Neuronal stem cell (in vitro differentiated cells): Measurements from ENCODE around the gene TSPAN9.

Experiments used
- DNase-seq: peaks from one replicate; pipeline ENCODE4 v3.0.0-alpha.2; 2013; ENCODE audit warnings: low spot score
- H2AFZ ChIP-seq: one replicate; pipeline ENCODE4 v1.6.1; 2013; ENCODE audit warnings: mild to moderate bottlenecking, low read length, inconsistent platforms
- H2AK5ac ChIP-seq: 2 replicates; pipeline ENCODE4 v1.6.1; 2013; ENCODE audit warnings: low read depth, mild to moderate bottlenecking, inconsistent platforms, low read length, moderate library complexity, mixed read lengths
- H2BK120ac ChIP-seq: 2 replicates; pipeline ENCODE4 v1.6.1; 2013; ENCODE audit warnings: low read depth, mild to moderate bottlenecking, inconsistent platforms, low read length, moderate library complexity, mixed read lengths
- H2BK12ac ChIP-seq: one replicate; pipeline ENCODE4 v1.6.1; 2013; ENCODE audit warnings: low read length, inconsistent platforms
- H2BK15ac ChIP-seq: 2 replicates; pipeline ENCODE4 v1.6.1; 2013; ENCODE audit warnings: mild to moderate bottlenecking, low read length, inconsistent platforms, mixed read lengths
- H2BK5ac ChIP-seq: one replicate; pipeline ENCODE4 v1.6.1; 2013; ENCODE audit warnings: inconsistent platforms, mild to moderate bottlenecking, low read length, moderate library complexity
- H3K14ac ChIP-seq: one replicate; pipeline ENCODE4 v1.6.1; 2013; ENCODE audit warnings: low read length, inconsistent platforms
- H3K18ac ChIP-seq: 2 replicates; pipeline ENCODE4 v1.6.1; 2013; ENCODE audit warnings: low read length, inconsistent platforms
- H3K23ac ChIP-seq: 2 replicates; pipeline ENCODE4 v1.6.1; 2013; ENCODE audit warnings: low read depth, mild to moderate bottlenecking, mixed read lengths, low read length, inconsistent platforms; ENCODE audit not compliant: poor library complexity
- H3K27ac ChIP-seq: replicated peaks from 3 replicates; pipeline ENCODE4 v1.5.1; 2013; ENCODE audit warnings: low read length, inconsistent platforms
- H3K27me3 ChIP-seq, 3 experiments: 2 replicates each; pipeline ENCODE4 v1.6.1; 2013; ENCODE audit warnings: low read length in 3 of 3, mild to moderate bottlenecking in 2 of 3, inconsistent platforms in 1 of 3, low read depth in 1 of 3, mixed read lengths in 1 of 3, moderate library complexity in 1 of 3; ENCODE audit not compliant: control insufficient read depth in 3 of 3, insufficient read depth in 3 of 3
- H3K36me3 ChIP-seq, 2 donors: replicated peaks in 1 of 2; 2 replicates each; pipeline ENCODE4 v1.6.1; 2013; ENCODE audit warnings: low read length in 2 of 2; ENCODE audit not compliant: control insufficient read depth in 2 of 2, insufficient read depth in 2 of 2
- H3K4ac ChIP-seq: 2 replicates; pipeline ENCODE4 v1.6.1; 2013; ENCODE audit warnings: inconsistent platforms, mild to moderate bottlenecking, low read length, moderate library complexity
- H3K4me1 ChIP-seq, 2 donors: 1 replicate in 1 of 2; 2 replicates in 1 of 2; pipeline ENCODE4 v1.6.1; 2013; ENCODE audit warnings: low read length in 2 of 2, low read depth in 1 of 2; ENCODE audit not compliant: control insufficient read depth in 2 of 2, insufficient read depth in 1 of 2
- H3K4me2 ChIP-seq: one replicate; pipeline ENCODE4 v1.6.1; 2013; ENCODE audit warnings: mild to moderate bottlenecking, low read length, inconsistent platforms; ENCODE audit not compliant: insufficient read depth, poor library complexity, severe bottlenecking
- H3K4me3 ChIP-seq, 2 donors: 2 replicates each; pipeline ENCODE4 v1.5.1; 2013; ENCODE audit warnings: low read length in 2 of 2, mild to moderate bottlenecking in 2 of 2, inconsistent platforms in 1 of 2, moderate library complexity in 1 of 2
- H3K79me1 ChIP-seq: one replicate; pipeline ENCODE4 v1.6.1; 2013; ENCODE audit warnings: low read depth, mild to moderate bottlenecking, inconsistent platforms, low read length, moderate library complexity
- H3K9ac ChIP-seq: one replicate; pipeline ENCODE4 v1.6.1; 2013; ENCODE audit warnings: mild to moderate bottlenecking, low read depth, low read length, inconsistent platforms; ENCODE audit not compliant: poor library complexity
- H3K9me3 ChIP-seq, 2 donors: replicated peaks in 1 of 2; 2 replicates each; pipeline versions ENCODE3 to v1.6.1; 2013; ENCODE audit warnings: low read length in 2 of 2, mild to moderate bottlenecking in 2 of 2, inconsistent platforms in 1 of 2, low read depth in 1 of 2, mixed read lengths in 1 of 2, moderate library complexity in 1 of 2; ENCODE audit not compliant: control insufficient read depth in 2 of 2, insufficient read depth in 1 of 2
- H4K8ac ChIP-seq: one replicate; pipeline ENCODE4 v1.6.1; 2013; ENCODE audit warnings: low read depth, mild to moderate bottlenecking, inconsistent platforms, low read length, moderate library complexity
- H4K91ac ChIP-seq: one replicate; pipeline ENCODE4 v1.6.1; 2013; ENCODE audit warnings: low read length, low read depth, mild to moderate bottlenecking, inconsistent platforms; ENCODE audit not compliant: poor library complexity
- WGBS, 2 donors: extraction: QIAGEN DNeasy Blood & Tissue Kit; methylation state at CpG; one replicate each; pipeline ENCODE4 v1.1.7; 2013; ENCODE audit warnings: missing lambda C conversion rate in 2 of 2, mixed read lengths in 1 of 2; ENCODE audit not compliant: insufficient read length in 2 of 2, insufficient replicate concordance in 1 of 2; ENCODE audit errors: extremely low coverage in 2 of 2; 5-methylcytosine and 5-hydroxymethylcytosine counted together

TSPAN9 gene

DNA sequence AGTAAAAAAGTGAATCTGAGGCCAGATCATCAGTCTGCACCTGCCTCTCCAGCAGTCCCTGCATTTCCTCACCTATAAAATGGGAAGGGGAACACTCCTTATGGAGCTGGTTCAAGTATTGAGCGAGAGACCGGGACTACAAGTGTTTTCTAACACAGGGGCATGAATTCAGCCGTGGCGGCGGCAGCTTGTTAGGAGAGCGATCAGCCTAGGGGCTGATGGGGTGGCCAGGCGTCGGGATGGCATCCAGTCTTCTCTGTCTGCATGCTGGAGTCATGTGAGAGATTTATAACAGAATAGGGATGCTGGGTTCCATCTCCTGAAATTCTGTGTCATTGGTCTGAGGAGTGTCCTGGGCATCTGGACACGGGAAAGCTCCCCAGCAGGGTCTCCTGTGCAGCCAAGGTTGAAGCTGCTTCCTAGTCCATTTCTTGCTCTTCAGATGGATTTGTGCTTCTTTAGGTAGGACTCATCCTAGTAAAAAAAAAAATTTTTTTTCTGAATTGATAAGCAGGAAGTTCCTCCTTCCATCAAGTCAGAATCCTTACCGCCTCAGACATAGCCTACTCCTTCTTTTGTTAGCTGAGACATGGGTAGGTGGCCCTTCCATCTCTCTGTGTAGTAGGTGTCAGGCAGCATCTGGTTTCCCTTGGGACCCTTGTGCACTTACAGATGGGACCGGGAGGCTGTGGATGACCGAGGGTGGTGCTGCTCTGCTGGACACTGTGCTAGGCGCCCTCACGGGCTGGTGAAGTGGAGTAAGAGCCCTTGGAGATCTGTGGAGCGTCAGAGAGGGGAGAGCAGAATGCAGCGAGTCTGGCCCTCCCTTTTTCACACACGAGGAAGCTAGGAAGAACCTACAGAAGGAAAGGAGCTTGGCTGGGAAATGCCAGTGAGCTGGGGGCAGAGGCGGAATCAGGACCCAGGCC is 146.7 kb downstream of the TSPAN9 start:
- Histone ChIP-seq H3K9me3 (peaks cover 5 to 7% of the 10 kb centered on the region in 2 donors), H3K27me3 (peaks cover 0 to 1% (median 0%) of the 10 kb centered on the region in 3 experiments), H4K8ac (no peak overlapping the region), H3K79me1 (no peaks in the 10 kb centered on the region), H3K4me3 (no peak overlapping the region), H2BK5ac (no peak overlapping the region), H2BK120ac (no peak overlapping the region), H2BK12ac (no peak overlapping the region), H2AFZ (no peak overlapping the region), H3K18ac (no peak overlapping the region), H3K27ac (no peak overlapping the region), H2BK15ac (peak overlapping the region; percentile 57), H4K91ac (no peak overlapping the region), H3K4me2 (no peak overlapping the region), H3K9ac (no peak overlapping the region), H3K23ac (no peak overlapping the region), H3K14ac (no peak overlapping the region), H3K4ac (no peak overlapping the region), H3K36me3 (no peaks in the 10 kb centered on the region), H3K4me1 (peaks cover 5% of the 10 kb centered on the region in 2 donors), H2AK5ac (peak overlapping the region; percentile 21)
- no peak for DNase-seq
- WGBS, 2 donors, result no CpG with 5 or more reads among the region's 18 CpGs

DNA sequence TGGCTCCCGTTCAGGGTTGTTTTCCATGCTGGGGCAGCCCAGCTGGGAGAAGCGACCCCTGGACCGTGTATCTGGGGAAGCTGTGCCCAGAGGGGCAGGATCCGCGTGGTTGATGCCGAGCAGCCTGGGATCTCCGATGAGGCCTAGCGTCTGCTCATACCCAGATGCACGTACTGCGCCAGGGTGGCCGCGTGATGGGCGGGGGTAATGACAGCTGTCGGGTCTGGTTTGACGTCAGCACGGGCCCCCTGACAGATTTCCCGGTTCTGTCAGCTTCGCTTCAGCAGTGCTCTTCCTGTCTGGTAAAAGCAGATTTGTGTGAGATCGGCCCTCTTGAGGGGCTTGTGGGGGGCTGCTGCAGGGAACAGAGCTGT is 147.3 kb downstream of the TSPAN9 start:
- peaks cover 0 to 1% (median 0%) of the 10 kb centered on the region in 3 experiments for H3K27me3 ChIP-seq
- no CpG with 5 or more reads among the region's 19 CpGs for WGBS, 2 donors

DNA sequence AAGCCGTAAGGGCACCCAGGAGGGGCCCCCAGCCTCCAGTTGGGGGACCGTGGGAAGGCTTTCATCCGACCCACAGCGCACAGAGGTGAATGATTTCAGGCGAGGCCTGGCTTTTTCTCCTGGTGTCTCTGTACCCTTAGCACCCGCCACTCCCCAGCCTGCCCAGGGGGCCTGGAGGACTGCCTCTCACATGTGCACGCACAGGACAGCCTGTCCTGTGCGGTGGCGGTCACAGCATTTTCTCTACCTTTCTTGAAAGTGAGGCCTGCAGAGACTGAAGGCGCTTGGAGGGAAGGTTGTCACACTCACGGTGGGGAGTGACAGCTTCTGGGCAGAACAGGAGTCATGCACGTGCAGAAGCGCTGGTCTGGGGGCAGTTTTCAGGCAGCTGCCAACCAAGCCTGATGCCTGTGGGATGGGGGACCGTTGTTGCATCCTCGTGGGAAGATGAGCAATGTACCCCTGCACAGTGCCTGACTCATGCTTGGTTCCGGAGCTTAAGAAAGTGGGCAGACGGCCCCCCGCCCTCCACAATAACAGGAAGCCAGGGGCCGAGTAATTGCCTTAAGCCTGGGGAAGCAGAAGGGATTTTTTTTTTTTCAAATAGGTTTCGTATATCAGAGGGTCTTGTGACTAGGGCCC is 148.1 kb downstream of the TSPAN9 start:
- H3K79me1 ChIP-seq, result no peaks in the 10 kb centered on the region
- H2AFZ ChIP-seq, result no peak overlapping the region
- H4K8ac ChIP-seq, result no peak overlapping the region
- no peak overlapping the region for H2BK15ac ChIP-seq
- no peak overlapping the region for H3K4me2 ChIP-seq
- peak overlapping the region; percentile 64 for H2AK5ac ChIP-seq
- peak overlapping the region; percentile 16 for H3K23ac ChIP-seq
- peak overlapping the region; percentile 15 for H3K4ac ChIP-seq
- H3K9ac ChIP-seq, result no peak overlapping the region
- no peak overlapping the region for H2BK12ac ChIP-seq
- peaks cover 0 to 4% of the 10 kb centered on the region in 2 donors for H3K4me1 ChIP-seq
- H3K14ac ChIP-seq, result peak overlapping the region; percentile 26
- H3K4me3 ChIP-seq, result no peak overlapping the region
- no peak overlapping the region for H2BK120ac ChIP-seq
- no peak overlapping the region for H3K27ac ChIP-seq
- H3K27me3 ChIP-seq, result peaks cover 0 to 1% (median 0%) of the 10 kb centered on the region in 3 experiments
- no CpG with 5 or more reads among the region's 20 CpGs for WGBS, 2 donors
- H3K9me3 ChIP-seq, result peaks cover 5 to 7% of the 10 kb centered on the region in 2 donors
- H3K18ac ChIP-seq, result peak overlapping the region; percentile 35
- H3K36me3 ChIP-seq, result no peaks in the 10 kb centered on the region
- no peak overlapping the region for H4K91ac ChIP-seq
- no peak for DNase-seq
- H2BK5ac ChIP-seq, result no peak overlapping the region

More for the DNA sequence above, 147.3 kb downstream of the TSPAN9 start:
- no peak overlapping the region for H2BK12ac ChIP-seq
- H2BK15ac ChIP-seq, result no peak overlapping the region
- H3K14ac ChIP-seq, result no peak overlapping the region
- no peak overlapping the region for H2BK5ac ChIP-seq
- no peak overlapping the region for H4K8ac ChIP-seq
- no peak overlapping the region for H2AFZ ChIP-seq
- no peak overlapping the region for H3K18ac ChIP-seq
- peaks cover 0 to 4% of the 10 kb centered on the region in 2 donors for H3K4me1 ChIP-seq
- no peak overlapping the region for H2BK120ac ChIP-seq
- DNase-seq, result no peak
- H3K27ac ChIP-seq, result no peak overlapping the region
- no peak overlapping the region for H3K4me3 ChIP-seq
- H3K79me1 ChIP-seq, result no peaks in the 10 kb centered on the region
- no peak overlapping the region for H3K4ac ChIP-seq
- H2AK5ac ChIP-seq, result peak overlapping the region; percentile 21
- no peak overlapping the region for H3K23ac ChIP-seq
- no peaks in the 10 kb centered on the region for H3K36me3 ChIP-seq
- peaks cover 5 to 7% of the 10 kb centered on the region in 2 donors for H3K9me3 ChIP-seq
- H3K4me2 ChIP-seq, result no peak overlapping the region
- no peak overlapping the region for H3K9ac ChIP-seq
- peak overlapping the region; percentile 26 for H4K91ac ChIP-seq

DNA sequence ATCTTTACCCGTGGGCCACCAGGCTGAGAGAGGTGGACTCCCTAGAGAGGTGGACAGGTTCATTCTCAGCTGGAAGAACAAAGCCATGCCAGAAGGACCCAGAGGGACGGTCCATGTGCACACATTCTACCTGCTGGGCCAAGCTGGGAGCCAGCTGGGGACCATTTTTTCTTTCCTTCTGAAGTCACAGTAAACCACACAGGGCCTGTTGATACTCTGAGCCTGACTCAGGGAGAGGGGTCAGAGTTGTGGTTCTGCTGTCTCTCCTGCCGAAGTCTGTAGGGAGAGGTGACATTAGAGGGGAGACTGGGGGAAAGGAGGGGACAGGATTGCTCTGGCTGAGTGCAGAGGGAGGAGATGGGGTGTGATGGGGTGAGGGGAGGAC is 148.6 kb downstream of the TSPAN9 start:
- Histone ChIP-seq H3K18ac (no peak overlapping the region), H3K4me1 (peaks cover 0 to 4% of the 10 kb centered on the region in 2 donors), H3K27me3 (peaks cover 0 to 1% (median 0%) of the 10 kb centered on the region in 3 experiments), H4K8ac (no peak overlapping the region), H2BK120ac (no peak overlapping the region), H3K79me1 (no peaks in the 10 kb centered on the region), H2AFZ (no peak overlapping the region), H2AK5ac (no peak overlapping the region), H3K14ac (no peak overlapping the region), H2BK5ac (no peak overlapping the region), H2BK12ac (no peak overlapping the region), H3K36me3 (no peaks in the 10 kb centered on the region), H3K9ac (no peak overlapping the region), H3K4me3 (no peak overlapping the region), H3K23ac (no peak overlapping the region), H3K4ac (no peak overlapping the region), H2BK15ac (no peak overlapping the region), H3K9me3 (peaks cover 5 to 7% of the 10 kb centered on the region in 2 donors), H3K4me2 (no peak overlapping the region), H4K91ac (no peak overlapping the region), H3K27ac (no peak overlapping the region)
- no peak for DNase-seq
- WGBS, 2 donors, result no CpG with 5 or more reads among the region's 3 CpGs
